NOMO-1 (cell line): Measurements from ENCODE around the gene SFMBT2.
A peak's percentile ranks its signal among the peaks of the same experiment; 100 is the strongest.
"Not testable (repeated sequence)": the region's sequence is repeated elsewhere in the genome, so short reads cannot be mapped to it uniquely, and the experiment has no call there.

Experiments
- DNase-seq, 2 experiments: peaks; one replicate each; lab custom pipeline; 2025; ENCODE audit not compliant: unreplicated experiment in 2 of 2; lab: John Stamatoyannopoulos, UW

The SFMBT2 gene

DNA sequence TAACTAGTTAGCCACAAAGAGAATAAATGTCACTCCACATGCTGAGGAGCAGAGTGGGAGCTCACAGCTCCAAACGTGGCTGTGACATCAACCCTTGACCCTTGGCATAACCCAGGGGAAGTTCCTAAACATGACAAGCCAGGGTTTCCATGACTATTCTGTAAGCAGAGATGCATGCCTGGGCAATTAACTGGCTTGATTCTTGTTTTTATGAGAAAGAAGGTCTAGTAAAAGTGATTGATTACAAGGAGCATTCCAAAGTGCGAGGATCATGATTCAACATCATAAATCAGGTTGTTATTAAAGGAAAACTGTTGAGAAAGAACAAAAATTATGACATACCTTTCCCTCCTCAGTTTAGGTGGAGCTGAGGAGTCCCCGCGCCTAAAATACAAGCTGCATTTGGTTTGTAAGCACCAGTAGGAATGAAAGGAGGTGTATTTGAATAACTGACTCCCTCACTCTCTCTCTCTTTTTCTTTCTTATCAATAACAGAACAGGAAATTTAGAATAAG is 108.4 kb downstream of the SFMBT2 start:
- no peak for DNase-seq

GRCh38 chr10:7301006-7301778 is 109.6 kb downstream of the SFMBT2 start:
- no peak for DNase-seq

GRCh38 chr10:7300384-7300971 is 110.4 kb downstream of the SFMBT2 start:
- DNase-seq = no peak

GRCh38 chr10:7299601-7300325 is 111.1 kb downstream of the SFMBT2 start:
- DNase-seq = not testable (repeated sequence)

DNA sequence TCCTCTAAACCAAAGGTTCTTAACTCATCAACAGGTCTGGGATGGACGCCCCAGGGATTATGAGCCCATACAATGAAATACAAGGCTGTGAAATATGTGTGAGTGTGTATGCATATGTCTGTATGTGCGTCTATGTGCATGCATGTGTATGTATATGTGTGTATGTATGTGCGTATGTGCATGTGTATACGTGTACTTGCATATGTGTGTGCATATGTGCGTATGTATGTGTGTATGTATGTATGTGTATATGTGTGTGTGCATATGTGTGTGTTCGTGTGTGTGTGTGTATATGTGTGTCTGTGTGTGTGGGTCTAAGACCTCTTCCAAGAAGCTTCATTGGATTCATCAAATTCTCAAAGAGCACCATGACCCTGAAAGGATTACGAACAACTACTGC is 112.3 kb downstream of the SFMBT2 start:
- DNase-seq = no peak

- DNase-seq = no peak
Measured at GRCh38 chr10:7297094-7297493, 113.7 kb downstream of the SFMBT2 start.

DNA sequence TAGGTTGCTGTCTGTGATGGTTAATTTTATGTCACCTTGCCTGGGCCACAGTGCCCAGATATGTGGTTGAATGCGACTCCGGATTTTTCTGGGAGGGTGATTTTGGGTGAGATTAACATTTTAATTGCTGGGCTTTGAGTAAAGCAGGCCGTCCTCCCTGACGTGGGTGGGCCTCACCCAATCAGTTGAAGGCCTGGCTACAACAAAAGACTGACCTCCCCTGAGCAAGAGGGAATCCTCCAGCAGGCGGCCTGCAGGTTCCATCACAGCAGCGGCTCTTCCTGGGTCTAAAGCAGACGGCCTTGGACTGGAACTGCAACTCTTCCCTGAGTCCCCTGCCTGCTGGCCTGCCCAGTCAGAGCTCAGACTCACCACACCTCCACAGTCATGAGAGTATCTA is 114.2 kb downstream of the SFMBT2 start:
- no peak for DNase-seq

- DNase-seq = no peak
Measured at GRCh38 chr10:7296076-7296475, 114.8 kb downstream of the SFMBT2 start.

DNA sequence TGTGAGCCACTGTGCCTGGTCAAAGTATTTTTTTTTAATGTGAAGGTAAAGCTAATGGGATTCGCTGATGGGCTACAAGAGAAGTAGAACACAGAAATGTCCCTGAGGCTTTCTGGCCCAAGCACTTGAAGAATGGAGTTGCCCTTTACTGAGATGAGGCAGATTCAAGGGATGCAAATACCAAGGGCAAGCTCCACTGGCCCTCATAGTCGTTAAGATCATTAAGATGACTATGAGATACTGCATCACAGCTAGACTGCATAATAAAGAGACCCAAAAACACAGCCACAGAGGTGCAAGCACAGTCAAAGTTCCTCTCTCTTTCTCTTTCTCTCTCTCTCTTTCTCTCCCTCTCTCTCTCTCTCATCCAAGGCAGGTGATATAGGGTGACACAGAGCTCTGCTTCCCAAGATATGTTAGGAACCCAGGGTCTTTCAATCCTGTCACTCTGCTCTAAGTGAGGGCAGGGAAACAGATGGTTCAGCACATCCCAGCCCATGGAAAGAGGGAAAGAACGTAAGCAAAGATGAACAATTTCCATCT is 117.4 kb downstream of the SFMBT2 start:
- DNase-seq = no peak

DNA sequence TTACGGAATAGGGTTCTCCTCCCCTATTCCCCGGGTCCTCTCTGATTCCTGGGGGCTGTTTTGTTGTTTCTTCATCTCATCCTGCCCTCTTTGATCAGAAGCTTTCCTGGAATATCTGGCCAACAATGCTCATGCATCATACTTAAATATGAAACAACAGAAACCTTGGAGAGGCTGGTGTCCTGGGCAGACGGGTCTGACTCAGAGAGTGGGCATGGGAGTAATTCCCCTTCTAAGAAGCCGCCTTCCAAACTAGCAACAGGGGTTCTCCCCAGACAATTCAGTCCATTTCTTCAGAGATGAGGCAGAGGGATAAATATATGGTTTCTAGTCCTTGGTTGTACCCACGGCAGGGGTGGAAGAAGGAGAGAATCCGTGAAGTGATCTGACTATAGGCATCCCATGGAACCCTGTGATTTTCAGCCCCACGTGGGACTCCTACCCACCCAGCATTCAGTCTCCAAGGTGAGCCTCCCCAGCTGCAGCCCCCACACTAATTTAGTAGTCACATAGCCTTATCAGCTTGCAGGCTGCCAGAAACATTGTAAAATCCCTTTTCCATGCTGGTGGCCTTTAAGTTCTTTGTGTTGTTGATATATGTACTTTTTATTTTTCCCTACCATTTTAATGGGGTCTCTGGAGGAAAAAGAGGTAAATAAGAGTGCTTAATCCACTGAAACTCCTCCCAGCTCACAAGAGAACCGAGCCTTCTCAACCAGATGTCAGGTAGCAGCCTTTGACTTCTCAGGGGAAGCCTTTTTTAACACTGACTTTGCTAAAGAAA is 119.2 kb downstream of the SFMBT2 start:
- no peak for DNase-seq

GRCh38 chr10:7288060-7288690 is 122.7 kb downstream of the SFMBT2 start:
- no peak for DNase-seq

GRCh38 chr10:7287377-7287776 is 123.5 kb downstream of the SFMBT2 start:
- DNase-seq = no peak

DNA sequence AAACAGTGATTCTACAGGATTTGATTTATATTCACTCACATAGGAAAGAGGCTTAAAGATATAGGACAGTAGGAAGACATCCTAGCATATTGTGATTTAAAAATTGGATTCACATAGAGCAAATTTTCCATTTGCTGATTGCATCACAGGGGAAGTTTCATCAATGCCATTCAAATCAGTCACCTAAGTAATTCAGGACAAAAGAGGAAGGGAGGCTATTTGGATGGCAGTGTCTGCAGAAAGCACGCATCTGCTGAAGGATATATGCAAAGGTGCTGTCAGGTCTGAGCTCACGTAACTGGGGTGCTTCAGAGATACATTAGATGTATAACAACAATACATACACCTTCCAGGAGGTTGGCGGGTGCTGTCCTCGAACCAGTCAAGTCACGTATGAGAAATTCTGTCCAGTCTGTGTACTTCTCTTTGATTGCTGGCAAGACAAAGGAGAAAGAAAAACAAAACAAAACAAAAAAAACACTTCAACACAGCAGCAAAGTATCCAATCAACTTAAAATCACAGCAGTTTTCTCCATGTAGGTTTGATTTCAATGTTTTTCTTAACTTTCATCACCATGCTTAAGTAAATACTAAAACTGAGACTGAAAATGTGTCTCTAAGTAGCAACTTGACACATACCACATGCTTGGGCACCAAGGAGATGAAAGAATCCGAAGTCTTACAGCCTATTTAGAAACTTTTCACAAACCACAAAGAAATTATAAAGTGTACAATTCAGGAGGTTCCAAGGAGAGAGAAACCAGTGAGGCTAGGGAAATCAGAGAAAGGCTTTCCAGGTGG is 125.1 kb downstream of the SFMBT2 start:
- peak in 1 of 2 experiments; percentile 31 for DNase-seq

DNA sequence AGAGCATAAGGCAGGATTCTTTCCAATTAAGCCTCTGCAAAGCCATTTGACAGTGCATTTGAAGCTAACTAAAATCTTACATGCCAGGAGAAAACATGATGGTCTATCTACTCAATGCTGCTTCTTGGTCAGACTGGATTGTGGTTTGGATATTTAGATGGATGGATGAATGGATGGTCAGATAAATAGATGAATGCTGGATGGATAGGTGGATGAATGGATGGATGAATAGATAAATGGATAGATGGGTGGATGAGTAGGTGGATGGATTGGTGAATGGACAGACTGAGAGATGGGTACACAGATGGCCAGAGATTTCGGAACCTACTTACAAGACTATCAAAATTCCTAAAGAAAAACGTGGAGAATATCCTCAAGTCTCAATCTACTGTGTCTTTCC is 127.6 kb downstream of the SFMBT2 start:
- no peak for DNase-seq

DNA sequence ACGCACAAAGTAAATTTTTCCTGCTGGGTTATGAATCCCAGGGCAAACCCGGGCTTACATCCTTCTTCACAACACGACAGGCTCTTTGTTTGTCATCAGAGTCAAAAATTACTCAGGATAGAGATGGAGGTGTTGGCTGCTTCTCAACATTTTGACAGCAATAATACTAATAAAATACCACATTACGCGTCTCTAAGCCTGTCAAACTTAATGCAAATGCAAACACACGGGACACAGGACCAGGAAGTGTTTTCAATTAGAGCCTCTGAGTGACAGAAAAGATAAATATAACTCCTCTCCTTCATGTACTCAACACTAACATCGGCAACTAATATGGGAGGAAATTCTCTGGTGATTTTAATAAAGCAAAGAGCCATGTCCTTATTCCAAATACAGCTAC is 128.4 kb downstream of the SFMBT2 start:
- DNase-seq = no peak

DNA sequence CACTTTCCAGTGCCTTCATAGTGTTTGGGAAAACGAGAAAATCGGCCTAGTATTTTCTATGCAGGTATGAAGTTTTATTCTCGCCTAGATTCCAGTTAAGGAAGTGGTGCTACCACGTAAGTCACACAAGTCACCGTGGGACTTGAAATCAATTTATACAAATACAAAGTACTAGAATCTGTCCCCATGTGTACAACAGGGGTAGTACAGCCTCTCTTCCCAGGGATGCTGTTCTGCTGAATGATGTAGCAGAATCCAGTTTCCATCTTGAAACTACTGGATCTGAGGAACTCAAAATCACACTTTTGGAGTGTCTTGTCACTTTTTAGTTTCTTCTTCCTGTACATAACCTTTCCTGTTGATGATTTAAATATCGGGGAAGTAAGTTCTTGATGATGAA is 129.4 kb downstream of the SFMBT2 start:
- DNase-seq = no peak

DNA sequence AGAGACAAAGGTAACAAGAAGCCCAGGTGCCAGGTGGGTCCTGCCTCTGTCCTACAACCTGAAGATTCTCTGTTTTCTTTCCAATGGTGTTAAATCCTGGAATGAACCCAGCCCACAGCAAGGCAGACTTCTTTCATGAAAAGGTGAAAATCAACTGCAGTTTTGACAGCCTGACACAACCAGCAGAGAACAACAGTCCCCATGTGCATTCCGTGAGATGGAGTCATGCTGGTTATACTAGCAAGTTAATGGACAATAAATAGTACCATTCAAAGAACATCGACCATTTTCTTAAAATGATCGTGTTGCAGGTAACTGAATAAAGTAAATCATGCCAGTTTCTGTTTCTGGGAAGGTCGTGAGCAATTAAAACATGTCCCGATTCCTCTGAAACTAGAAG is 131.5 kb downstream of the SFMBT2 start:
- DNase-seq = no peak

- DNase-seq = no peak
Measured at GRCh38 chr10:7277867-7278266, 133.0 kb downstream of the SFMBT2 start.

GRCh38 chr10:7277432-7277831 is 133.4 kb downstream of the SFMBT2 start:
- DNase-seq = no peak
